ENCODE data around the gene ZIC4.

The ZIC4 gene

GRCh38 chr3:147400999-147401398 is 5.3 kb downstream of the ZIC4 start:
- TF ChIP-seq YY1 (IDR thresholded peaks at IDR 0.05; ENCODE audit: low read depth) (no peak), CREB1 (IDR thresholded peaks at IDR 0.05; ENCODE audit: low read depth) (no peak), REST (IDR thresholded peaks at IDR 0.05; ENCODE audit: low read depth) (no peak), EGR1 (IDR thresholded peaks at IDR 0.05) (no peak), NFIC (IDR thresholded peaks at IDR 0.05) (no peak), RAD21 (IDR thresholded peaks at IDR 0.05; ENCODE audit: low read depth) (no peak), FOXM1 (IDR thresholded peaks at IDR 0.05; ENCODE audit: borderline replicate concordance, low read depth) (no peak), MAX (IDR thresholded peaks at IDR 0.05) (no peak), ZBTB7A (IDR thresholded peaks at IDR 0.05; ENCODE audit: low read depth) (no peak), USF1 (IDR thresholded peaks at IDR 0.05) (no peak), TEAD4 (IDR thresholded peaks at IDR 0.05) (no peak), TAF1 (IDR thresholded peaks at IDR 0.05; ENCODE audit: low read depth) (no peak)

GRCh38 chr3:147400111-147400510 is 6.2 kb downstream of the ZIC4 start:
- TF ChIP-seq TCF12 (IDR thresholded peaks at IDR 0.05; ENCODE audit: low read depth), result no peak
- no peak for TF ChIP-seq ZBTB7A (IDR thresholded peaks at IDR 0.05; ENCODE audit: low read depth)

GRCh38 chr3:147398813-147399534 is 7.4 kb downstream of the ZIC4 start:
- TF ChIP-seq TCF12 (IDR thresholded peaks at IDR 0.05; ENCODE audit: low read depth), result no peak
- no peak for TF ChIP-seq CEBPB (IDR thresholded peaks at IDR 0.05)

- no peak for TF ChIP-seq EGR1 (IDR thresholded peaks at IDR 0.05)
- TF ChIP-seq TEAD4 (IDR thresholded peaks at IDR 0.05), result no peak
- no peak for TF ChIP-seq EP300 (IDR thresholded peaks at IDR 0.05; ENCODE audit: borderline replicate concordance)
- TF ChIP-seq USF1 (IDR thresholded peaks at IDR 0.05), result no peak
- no peak for TF ChIP-seq FOXM1 (IDR thresholded peaks at IDR 0.05; ENCODE audit: borderline replicate concordance, low read depth)
- TF ChIP-seq ZBTB7A (IDR thresholded peaks at IDR 0.05; ENCODE audit: low read depth), result no peak
- no peak for TF ChIP-seq CEBPB (IDR thresholded peaks at IDR 0.05)
- TF ChIP-seq YY1 (IDR thresholded peaks at IDR 0.05; ENCODE audit: low read depth), result no peak
- TF ChIP-seq REST (IDR thresholded peaks at IDR 0.05; ENCODE audit: low read depth), result no peak
- no peak for TF ChIP-seq NFIC (IDR thresholded peaks at IDR 0.05)
- no peak for TF ChIP-seq TAF1 (IDR thresholded peaks at IDR 0.05; ENCODE audit: low read depth)
- no peak for TF ChIP-seq TCF12 (IDR thresholded peaks at IDR 0.05; ENCODE audit: low read depth)
- TF ChIP-seq CREB1 (IDR thresholded peaks at IDR 0.05; ENCODE audit: low read depth), result no peak
- no peak for TF ChIP-seq MAX (IDR thresholded peaks at IDR 0.05)
- no peak for TF ChIP-seq RAD21 (IDR thresholded peaks at IDR 0.05; ENCODE audit: low read depth)
Measured at GRCh38 chr3:147397875-147398812, 8.2 kb downstream of the ZIC4 start.

GRCh38 chr3:147397155-147397874 is 9.0 kb downstream of the ZIC4 start:
- TF ChIP-seq TAF1 (IDR thresholded peaks at IDR 0.05; ENCODE audit: low read depth) (no peak), YY1 (IDR thresholded peaks at IDR 0.05; ENCODE audit: low read depth) (no peak), REST (IDR thresholded peaks at IDR 0.05; ENCODE audit: low read depth) (no peak), USF1 (IDR thresholded peaks at IDR 0.05) (no peak), CREB1 (IDR thresholded peaks at IDR 0.05; ENCODE audit: low read depth) (no peak), TEAD4 (IDR thresholded peaks at IDR 0.05) (no peak), CEBPB (IDR thresholded peaks at IDR 0.05) (no peak), FOXM1 (IDR thresholded peaks at IDR 0.05; ENCODE audit: borderline replicate concordance, low read depth) (no peak), ZBTB7A (IDR thresholded peaks at IDR 0.05; ENCODE audit: low read depth) (no peak), MAX (IDR thresholded peaks at IDR 0.05) (no peak), EGR1 (IDR thresholded peaks at IDR 0.05) (no peak), NFIC (IDR thresholded peaks at IDR 0.05) (no peak), TCF12 (IDR thresholded peaks at IDR 0.05; ENCODE audit: low read depth) (no peak), EP300 (IDR thresholded peaks at IDR 0.05; ENCODE audit: borderline replicate concordance) (no peak)
